ENCODE results near the gene TDRD1.

DNA sequence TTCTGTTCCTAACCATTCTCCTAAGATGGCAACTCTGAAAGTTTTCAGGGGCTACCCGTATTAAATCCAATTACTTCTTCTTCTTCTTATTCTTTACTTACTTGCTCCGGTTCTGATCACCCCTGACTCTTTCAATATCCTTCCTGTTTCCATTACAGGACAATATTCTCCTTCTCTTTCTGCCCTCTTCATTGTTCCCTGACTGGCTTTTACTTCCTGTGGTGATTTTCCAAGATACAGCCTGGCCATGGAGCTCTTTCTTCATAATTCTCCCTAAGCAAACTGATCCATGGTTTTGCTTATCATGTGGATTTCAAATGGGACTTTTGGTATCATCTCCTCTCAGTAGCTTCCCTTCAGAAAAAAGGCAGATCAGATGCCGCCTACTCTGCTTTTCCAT lies 40.6 kb upstream of the TDRD1 start:
- TF ChIP-seq, protein P1, sequence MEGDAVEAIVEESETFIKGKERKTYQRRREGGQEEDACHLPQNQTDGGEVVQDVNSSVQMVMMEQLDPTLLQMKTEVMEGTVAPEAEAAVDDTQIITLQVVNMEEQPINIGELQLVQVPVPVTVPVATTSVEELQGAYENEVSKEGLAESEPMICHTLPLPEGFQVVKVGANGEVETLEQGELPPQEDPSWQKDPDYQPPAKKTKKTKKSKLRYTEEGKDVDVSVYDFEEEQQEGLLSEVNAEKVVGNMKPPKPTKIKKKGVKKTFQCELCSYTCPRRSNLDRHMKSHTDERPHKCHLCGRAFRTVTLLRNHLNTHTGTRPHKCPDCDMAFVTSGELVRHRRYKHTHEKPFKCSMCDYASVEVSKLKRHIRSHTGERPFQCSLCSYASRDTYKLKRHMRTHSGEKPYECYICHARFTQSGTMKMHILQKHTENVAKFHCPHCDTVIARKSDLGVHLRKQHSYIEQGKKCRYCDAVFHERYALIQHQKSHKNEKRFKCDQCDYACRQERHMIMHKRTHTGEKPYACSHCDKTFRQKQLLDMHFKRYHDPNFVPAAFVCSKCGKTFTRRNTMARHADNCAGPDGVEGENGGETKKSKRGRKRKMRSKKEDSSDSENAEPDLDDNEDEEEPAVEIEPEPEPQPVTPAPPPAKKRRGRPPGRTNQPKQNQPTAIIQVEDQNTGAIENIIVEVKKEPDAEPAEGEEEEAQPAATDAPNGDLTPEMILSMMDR (IDR thresholded peaks at IDR 0.05): no peak
- TF ChIP-seq POLR2AphosphoS5 (IDR thresholded peaks at IDR 0.05) (no peak), POLR2A (IDR thresholded peaks at IDR 0.05) (no peak)

Measured in sigmoid colon (tissue), 4 donors.